Bronchial epithelial cell (primary cell): ENCODE data around the gene BARHL1. TPM values are rescaled to one million over a fixed set of nuclear protein-coding genes. Genes with fewer than 3 reads are reported as not detected.

Experiments
- DNase-seq: peaks from one replicate; pipeline ENCODE4 v3.0.0-alpha.2; 2010; ENCODE audit warnings: low read depth
- FAIRE-seq: peaks from 2 replicates; lab custom pipeline; 2011; peaks lifted over from hg19 to GRCh38; lab: Jason Lieb, UNC
- H3K27me3 ChIP-seq: 2 replicates; pipeline ENCODE4 v1.5.1; 2011; ENCODE audit warnings: low read length; ENCODE audit not compliant: control insufficient read depth, insufficient read depth
- H3K36me3 ChIP-seq: 2 replicates; pipeline ENCODE4 v1.5.1; 2011; ENCODE audit warnings: low read length; ENCODE audit not compliant: control insufficient read depth, insufficient read depth
- H3K4me3 ChIP-seq: 2 replicates; pipeline ENCODE4 v1.5.1; 2011; ENCODE audit warnings: mild to moderate bottlenecking, low read depth, low read length, control low read depth
- total RNA-seq: library from RNA; depleted of rRNA; stranded (reverse); fragments of >200 nt; gene quantifications from 2 replicates; pipeline ENCODE4 v1.2.1, GENCODE V29; 2014
- TF ChIP-seq, protein P1 (sequence below): IDR thresholded peaks from 2 replicates; pipeline ENCODE4 v1.5.1; 2011; ENCODE audit warnings: mild to moderate bottlenecking, moderate library complexity, low read length, control low read depth, inconsistent platforms; ENCODE audit not compliant: insufficient read depth, severe bottlenecking

BARHL1 gene
- total RNA-seq, 1 donor from 2014 or later = not detected

- FAIRE-seq = no peak
- no peak for DNase-seq
- no peaks in the 10 kb centered on the region for H3K27me3 ChIP-seq
- no peak overlapping the region for H3K4me3 ChIP-seq
- TF ChIP-seq, protein P1, sequence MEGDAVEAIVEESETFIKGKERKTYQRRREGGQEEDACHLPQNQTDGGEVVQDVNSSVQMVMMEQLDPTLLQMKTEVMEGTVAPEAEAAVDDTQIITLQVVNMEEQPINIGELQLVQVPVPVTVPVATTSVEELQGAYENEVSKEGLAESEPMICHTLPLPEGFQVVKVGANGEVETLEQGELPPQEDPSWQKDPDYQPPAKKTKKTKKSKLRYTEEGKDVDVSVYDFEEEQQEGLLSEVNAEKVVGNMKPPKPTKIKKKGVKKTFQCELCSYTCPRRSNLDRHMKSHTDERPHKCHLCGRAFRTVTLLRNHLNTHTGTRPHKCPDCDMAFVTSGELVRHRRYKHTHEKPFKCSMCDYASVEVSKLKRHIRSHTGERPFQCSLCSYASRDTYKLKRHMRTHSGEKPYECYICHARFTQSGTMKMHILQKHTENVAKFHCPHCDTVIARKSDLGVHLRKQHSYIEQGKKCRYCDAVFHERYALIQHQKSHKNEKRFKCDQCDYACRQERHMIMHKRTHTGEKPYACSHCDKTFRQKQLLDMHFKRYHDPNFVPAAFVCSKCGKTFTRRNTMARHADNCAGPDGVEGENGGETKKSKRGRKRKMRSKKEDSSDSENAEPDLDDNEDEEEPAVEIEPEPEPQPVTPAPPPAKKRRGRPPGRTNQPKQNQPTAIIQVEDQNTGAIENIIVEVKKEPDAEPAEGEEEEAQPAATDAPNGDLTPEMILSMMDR = no peak
- H3K36me3 ChIP-seq = peaks cover 2% of the 10 kb centered on the region
Observed at GRCh38 chr9:132632413-132633129, 50.2 kb downstream of the BARHL1 start.

- DNase-seq = no peak
- peaks cover 1% of the 10 kb centered on the region for H3K36me3 ChIP-seq
- H3K4me3 ChIP-seq = no peak overlapping the region
- FAIRE-seq = no peak
- H3K27me3 ChIP-seq = no peaks in the 10 kb centered on the region
- TF ChIP-seq, protein P1 = no peak
Observed at GRCh38 chr9:132634327-132634726, 51.9 kb downstream of the BARHL1 start.

DNA sequence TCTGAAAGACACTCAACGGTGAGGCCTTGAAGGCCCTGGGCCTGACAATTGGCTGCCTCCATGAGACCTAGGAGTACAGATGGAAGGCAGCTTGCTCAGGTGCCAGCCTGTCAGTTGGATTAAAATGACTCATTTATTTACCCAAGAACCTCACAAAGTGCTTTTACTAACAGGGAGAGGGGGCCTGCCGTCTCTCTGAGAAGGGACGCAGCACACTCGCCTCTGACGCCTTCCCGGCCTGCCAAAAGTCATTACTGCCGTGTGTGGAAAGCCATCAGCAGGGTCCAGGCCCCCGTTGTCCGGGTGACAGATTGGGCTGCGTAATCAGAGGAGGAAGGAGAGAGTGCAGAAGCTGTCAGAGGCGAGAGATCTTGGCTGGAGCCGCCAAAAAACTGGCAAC, 54.9 kb downstream of the BARHL1 start:
- peaks cover 5% of the 10 kb centered on the region for H3K36me3 ChIP-seq
- H3K27me3 ChIP-seq = no peaks in the 10 kb centered on the region
- FAIRE-seq (no peak), DNase-seq (peak; percentile 75)
- TF ChIP-seq, protein P1 = no peak
- no peak overlapping the region for H3K4me3 ChIP-seq

GRCh38 chr9:132637801-132638200, 55.4 kb downstream of the BARHL1 start:
- Histone ChIP-seq H3K4me3 (no peak overlapping the region), H3K36me3 (peaks cover 5% of the 10 kb centered on the region), H3K27me3 (no peaks in the 10 kb centered on the region)
- DNase-seq = no peak
- TF ChIP-seq, protein P1 = no peak
- FAIRE-seq = no peak

- Histone ChIP-seq H3K27me3 (no peaks in the 10 kb centered on the region), H3K4me3 (no peak overlapping the region), H3K36me3 (peaks cover 5% of the 10 kb centered on the region)
- TF ChIP-seq, protein P1 = no peak
- DNase-seq (peak; percentile 64), FAIRE-seq (no peak)
Observed at GRCh38 chr9:132638240-132638639, 55.8 kb downstream of the BARHL1 start.

- TF ChIP-seq, protein P1 = no peak
- FAIRE-seq = no peak
- Histone ChIP-seq H3K27me3 (no peaks in the 10 kb centered on the region), H3K36me3 (peaks cover 6% of the 10 kb centered on the region), H3K4me3 (no peak overlapping the region)
- no peak for DNase-seq
Observed at GRCh38 chr9:132639322-132639721, 56.9 kb downstream of the BARHL1 start.
